Smooth muscle cell of the coronary artery (primary cell): Measurements from ENCODE around the gene FKBP1B. TPM values are rescaled to one million over a fixed set of nuclear protein-coding genes. Genes with fewer than 3 reads are reported as not detected.

Source experiments
- total RNA-seq: library from RNA; depleted of rRNA; stranded (reverse); fragments of >200 nt; gene quantifications from 2 replicates; pipeline ENCODE4 v1.2.3, GENCODE V29; 2014; ENCODE audit warnings: low replicate concordance

The FKBP1B gene
- 5.5 and 21.6 TPM in 2 replicates for total RNA-seq

DNA sequence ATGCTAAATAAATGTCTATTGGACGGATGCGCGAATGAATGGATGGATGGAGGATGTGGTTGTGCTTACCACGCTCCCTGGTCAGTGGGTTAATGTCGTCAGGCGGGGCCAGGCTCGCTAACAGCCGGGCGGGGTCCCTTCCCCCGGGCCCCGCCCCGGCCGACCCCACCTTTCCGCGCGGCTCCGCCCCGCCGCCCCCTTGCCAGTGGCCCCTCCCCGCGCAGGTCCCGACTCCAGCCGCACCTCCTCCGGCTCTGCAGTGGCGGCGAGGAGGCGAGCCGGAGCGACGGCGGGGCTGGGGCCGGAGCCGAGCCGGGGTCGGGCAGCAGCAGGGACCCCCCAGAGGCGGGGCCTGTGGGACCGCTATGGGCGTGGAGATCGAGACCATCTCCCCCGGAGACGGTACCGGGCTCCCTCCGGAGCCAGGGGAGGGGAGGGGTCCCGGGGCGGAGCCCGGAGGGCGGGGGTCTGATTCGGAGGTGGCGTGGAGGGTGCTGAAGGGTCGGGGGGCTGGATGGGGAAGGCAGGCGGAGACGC lies at the start of gene FKBP1B:
Gene FKBP1B, plus strand, starts transcription at position 257 of the 537 bp plus-strand sequence. Its CDS starts 109 bp downstream, at position 366.

DNA sequence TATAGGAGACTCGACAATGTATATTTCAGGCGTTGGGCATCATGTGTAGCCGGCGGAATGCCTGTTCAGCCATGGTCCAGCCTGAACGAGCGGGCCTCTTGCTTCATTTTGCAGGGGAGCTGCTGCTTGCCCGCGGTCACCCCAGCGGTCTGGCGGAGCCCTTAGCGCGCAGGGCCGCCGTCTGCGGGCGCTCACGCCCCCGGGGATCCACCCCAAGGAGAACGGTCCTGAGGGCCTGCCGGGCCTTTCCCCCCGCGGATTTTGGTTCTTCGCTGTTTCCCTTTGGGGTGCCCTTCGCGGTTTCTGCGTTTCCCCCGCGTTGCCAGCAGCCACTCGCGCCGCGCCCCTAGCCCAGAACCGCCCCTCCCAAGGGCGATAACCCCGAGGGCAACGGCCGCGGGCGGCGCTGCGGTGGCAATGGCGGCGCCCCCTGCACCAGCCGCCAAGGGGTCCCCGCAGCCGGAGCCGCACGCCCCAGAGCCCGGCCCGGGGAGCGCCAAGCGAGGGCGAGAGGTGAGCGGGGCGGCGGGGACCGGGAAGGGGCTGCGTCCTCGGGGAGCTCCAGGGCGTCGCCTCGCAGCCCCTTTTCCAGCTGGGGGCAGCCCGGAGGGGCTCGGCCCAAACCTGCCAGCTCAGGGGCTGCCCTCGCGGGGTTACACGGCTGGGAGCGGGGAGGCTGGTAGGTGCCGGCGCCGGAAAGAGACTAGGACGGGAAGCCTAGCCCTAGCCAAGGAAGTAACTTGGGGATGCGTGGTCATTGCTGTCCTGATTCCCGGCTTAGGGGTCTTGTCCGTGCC lies 39.7 kb upstream of the FKBP1B start, which contains the start of gene MFSD2B:
Gene MFSD2B, plus strand, starts transcription at position 406 of the 797 bp plus-strand sequence. Its CDS starts 12 bp downstream, at position 418.

DNA sequence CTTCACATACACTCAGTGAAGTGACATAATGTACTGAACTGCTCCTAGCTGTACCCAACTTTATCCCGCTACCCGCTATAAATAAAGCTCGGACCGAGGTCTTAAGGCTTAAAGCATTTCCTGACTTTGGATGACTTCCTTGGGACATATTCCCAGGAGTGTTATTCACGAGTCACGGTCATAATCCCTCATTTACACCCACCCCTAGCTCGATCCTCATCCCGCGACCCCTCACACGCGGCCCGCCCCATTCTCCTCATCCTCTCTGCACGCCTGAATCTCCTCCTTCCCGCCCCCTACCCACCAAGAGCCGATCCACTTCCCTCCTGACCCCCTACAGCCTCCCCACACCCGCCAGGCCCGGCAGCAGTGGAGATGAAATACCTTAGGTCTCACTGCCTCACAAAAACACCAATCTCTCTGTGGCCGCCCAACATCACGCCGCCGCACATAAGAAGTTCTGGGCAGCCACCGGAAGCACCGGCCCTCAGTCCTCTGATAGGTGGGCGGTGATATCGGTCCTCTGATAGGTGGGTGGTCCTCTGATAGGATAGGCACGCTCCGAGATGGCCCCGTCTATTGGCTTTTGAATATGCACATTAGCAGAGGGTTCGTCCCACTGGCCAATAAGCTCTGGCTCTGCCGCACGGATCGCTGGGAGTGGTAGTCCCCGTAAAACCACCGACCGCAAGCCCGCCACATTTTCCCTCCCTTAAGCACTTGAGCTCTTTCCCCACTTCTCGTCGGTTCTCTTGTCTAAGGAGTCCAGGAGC lies 2.4 kb upstream of the FKBP1B start, which contains the start of gene WDCP:
Gene WDCP, minus strand, starts transcription at position 462 of the 773 bp plus-strand sequence. CDS start 7,897 bp downstream, outside the sequence.

DNA sequence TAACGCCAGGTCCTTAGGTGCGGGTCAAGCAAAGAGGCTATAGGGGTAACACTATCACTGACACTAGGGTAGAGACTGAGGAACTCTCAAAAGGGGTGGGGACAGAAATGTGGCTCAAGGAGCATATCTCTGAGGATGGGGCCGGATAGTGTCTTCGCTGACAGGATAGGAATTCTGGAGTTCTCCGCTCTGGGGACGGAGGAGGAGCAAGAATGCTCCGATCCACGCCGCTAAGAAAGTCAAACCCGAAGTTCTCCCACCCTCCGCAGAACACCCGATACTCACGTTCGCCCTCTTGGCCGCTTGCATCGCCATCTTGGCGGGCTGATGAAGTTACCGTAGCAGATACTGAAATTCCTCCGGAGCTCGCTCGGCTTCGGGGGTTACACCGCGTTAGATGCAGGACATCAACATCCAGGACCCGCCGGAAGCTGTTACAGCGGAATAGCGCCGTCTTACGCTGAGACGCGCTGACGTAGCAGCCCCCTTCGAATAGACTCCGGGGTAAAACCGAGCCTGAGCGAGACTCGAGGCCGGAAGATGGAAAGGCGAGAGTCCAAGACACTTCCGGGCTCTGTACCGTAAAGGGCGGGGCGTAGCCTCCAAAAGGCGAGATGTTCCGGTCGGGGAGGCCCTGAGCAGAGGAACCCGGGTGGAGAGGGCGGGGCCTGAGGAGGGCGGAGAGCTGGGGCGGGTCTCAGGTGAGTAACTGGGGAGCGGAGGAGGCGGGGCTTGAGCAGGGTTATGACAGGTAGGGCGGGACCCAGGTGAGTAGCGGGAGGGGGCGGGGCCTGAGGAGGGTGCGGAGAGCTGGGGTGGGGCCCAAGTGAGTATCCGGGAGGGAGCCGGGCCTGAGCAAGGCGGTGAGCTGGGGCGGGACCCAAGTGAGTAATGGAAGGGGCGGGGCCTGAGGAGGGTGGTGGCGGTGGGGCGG lies 26.6 kb downstream of the FKBP1B start, which contains the start of gene SF3B6:
Gene SF3B6, minus strand, starts transcription at position 412 of the 934 bp plus-strand sequence. Its CDS starts 97 bp downstream, at position 315.

DNA sequence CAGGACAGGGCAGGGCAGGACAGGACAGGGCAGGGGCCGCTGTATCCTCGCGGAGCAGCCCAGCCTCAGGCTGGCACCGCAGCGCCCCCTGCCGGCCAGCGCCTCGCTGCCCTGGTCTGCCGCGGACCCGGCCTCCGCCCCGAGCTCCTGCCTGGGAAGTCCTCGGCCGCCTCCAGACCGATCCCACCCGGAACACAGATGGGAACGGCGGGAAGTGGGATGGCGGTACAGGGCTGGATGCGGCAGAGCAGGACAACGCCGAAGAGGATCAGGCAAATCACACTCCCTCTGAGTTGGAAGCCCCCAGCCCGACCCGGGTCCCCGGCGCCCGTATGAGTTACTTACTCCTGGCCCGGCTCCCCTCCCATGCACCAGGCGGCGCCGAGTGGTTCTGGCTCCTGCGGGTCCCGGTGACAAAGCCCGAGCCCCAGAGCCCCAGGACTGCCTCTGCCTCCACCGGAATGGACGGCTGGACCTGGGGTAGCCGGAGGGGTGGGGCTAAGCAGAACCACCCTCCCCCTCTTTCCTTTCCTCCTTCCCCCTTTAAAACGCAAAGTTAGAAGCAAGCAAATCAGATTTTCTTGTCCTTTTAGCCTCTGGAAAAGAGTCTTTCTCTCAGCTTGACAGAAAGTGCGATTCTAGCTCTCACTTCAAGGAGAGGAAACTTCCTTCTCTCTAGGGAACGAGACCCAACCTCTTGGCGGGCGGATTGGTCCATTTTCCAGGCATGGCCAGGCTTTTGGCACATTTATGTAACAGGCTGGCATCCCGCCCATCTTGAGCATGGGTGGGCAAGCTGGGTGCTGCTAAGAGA lies 35.1 kb downstream of the FKBP1B start, which contains the start of gene TP53I3:
Gene TP53I3, minus strand, starts transcription at position 449 of the 814 bp plus-strand sequence. CDS start 508 bp downstream, outside the sequence.

Other genes with a start within 250 kb of the FKBP1B start
- gene ATAD2B, start 122.6 kb upstream of the FKBP1B start, total RNA-seq: 7.5 and 8.6 TPM in 2 replicates
- 5.0 and 9.8 TPM in 2 replicates for gene UBXN2A, start 109.3 kb upstream of the FKBP1B start, total RNA-seq
- 0.08 and 0.35 TPM in 2 replicates for gene MFSD2B, start 39.7 kb upstream of the FKBP1B start, total RNA-seq
- 8.1 and 13.7 TPM in 2 replicates for gene WDCP, start 2.4 kb upstream of the FKBP1B start, total RNA-seq
- 89.5 and 156 TPM in 2 replicates for gene SF3B6, start 26.6 kb downstream of the FKBP1B start, total RNA-seq
- 18.8 and 42.2 TPM in 2 replicates for gene TP53I3, start 35.1 kb downstream of the FKBP1B start, total RNA-seq
- gene PFN4, start 73.6 kb downstream of the FKBP1B start, total RNA-seq: 0.60 TPM in 1 of 2 replicates, not detected in the other
- 4.4 and 5.7 TPM in 2 replicates for gene FAM228B, start 73.7 kb downstream of the FKBP1B start, total RNA-seq
- 0.23 and 2.3 TPM in 2 replicates for gene FAM228A, start 125.3 kb downstream of the FKBP1B start, total RNA-seq